ENCODE measurements around the gene SORCS3. TPM values are rescaled to one million over a fixed set of nuclear protein-coding genes. Genes with fewer than 3 reads are reported as not detected.

Gene SORCS3
- total RNA-seq, 3 donors from 2014 or later (not counting 1 experiment from before 2014, with no cell fraction given), result 0.05 to 0.09 TPM; not detected in 1

DNA sequence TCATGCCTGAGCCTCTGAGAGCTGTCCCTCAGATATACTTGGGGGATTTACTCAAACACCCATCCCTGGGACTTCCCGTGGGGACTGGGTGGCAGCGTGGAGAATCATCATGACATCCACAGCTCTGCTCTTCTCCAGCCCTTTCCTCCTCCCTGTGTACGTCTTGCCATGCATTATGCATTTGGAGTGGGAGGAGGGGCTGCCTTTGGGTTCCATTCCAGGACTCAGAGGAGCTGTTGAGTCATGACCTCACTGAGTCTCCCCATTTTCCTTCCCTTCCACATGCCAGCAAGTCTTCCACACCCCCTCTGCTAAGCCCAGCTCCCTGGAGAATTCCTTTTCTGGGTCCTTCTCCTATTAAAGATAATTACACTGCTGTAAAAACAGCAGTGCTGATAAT lies 480.7 kb downstream of the SORCS3 start:
- ATAC-seq (no peak), DNase-seq (no peak)
- peaks cover 6% of the 10 kb centered on the region for H3K36me3 Mint-ChIP-seq
- no peak overlapping the region for H3K27ac ChIP-seq (ENCODE audit: low read length)
- no peak overlapping the region for H3K4me3 ChIP-seq (ENCODE audit: low read length)
- no peak overlapping the region for H3K27ac Mint-ChIP-seq
- no peaks in the 10 kb centered on the region for H3K4me1 ChIP-seq (ENCODE audit: control insufficient read depth, insufficient read depth, low read length)
- H3K36me3 ChIP-seq (ENCODE audit: control insufficient read depth, insufficient read depth, low read length), result no peaks in the 10 kb centered on the region
- H3K9me3 Mint-ChIP-seq, result peaks cover 10 to 15% of the 10 kb centered on the region in 2 donors
- H3K27me3 ChIP-seq (ENCODE audit: control insufficient read depth, insufficient read depth, low read length), result no peaks in the 10 kb centered on the region
- WGBS (ENCODE audit: insufficient coverage), result 93% methylated on average over 3 of the region's 3 CpGs
- H3K9me3 ChIP-seq (ENCODE audit: control insufficient read depth, insufficient read depth, low read length), result no peaks in the 10 kb centered on the region
- intact Hi-C loops (cut with micrococcal nuclease), result no loop called here
- H3K4me1 Mint-ChIP-seq, result no peaks in the 10 kb centered on the region
- TF ChIP-seq CTCF (IDR thresholded peaks at IDR 0.05), result no peak
- no peaks in the 10 kb centered on the region for H3K27me3 Mint-ChIP-seq (ENCODE audit: low read depth in 2 of 2)
- no peak overlapping the region for H3K4me3 Mint-ChIP-seq

GRCh38 chr10:105128111-105128510 lies 487.0 kb downstream of the SORCS3 start:
- no peaks in the 10 kb centered on the region for H3K36me3 ChIP-seq (ENCODE audit: control insufficient read depth, insufficient read depth, low read length)
- peaks cover 4 to 7% of the 10 kb centered on the region in 2 donors for H3K9me3 Mint-ChIP-seq
- H3K36me3 Mint-ChIP-seq, result no peaks in the 10 kb centered on the region
- no peak overlapping the region for H3K27ac Mint-ChIP-seq
- 86% methylated on average over 4 of the region's 4 CpGs for WGBS (ENCODE audit: insufficient coverage)
- H3K27me3 ChIP-seq (ENCODE audit: control insufficient read depth, insufficient read depth, low read length), result no peaks in the 10 kb centered on the region
- H3K27me3 Mint-ChIP-seq (ENCODE audit: low read depth in 2 of 2), result no peaks in the 10 kb centered on the region
- no peaks in the 10 kb centered on the region for H3K4me1 ChIP-seq (ENCODE audit: control insufficient read depth, insufficient read depth, low read length)
- H3K4me1 Mint-ChIP-seq, result no peaks in the 10 kb centered on the region
- H3K27ac ChIP-seq (ENCODE audit: low read length), result no peak overlapping the region
- no peak overlapping the region for H3K4me3 ChIP-seq (ENCODE audit: low read length)
- DNase-seq, result no peak
- TF ChIP-seq CTCF (IDR thresholded peaks at IDR 0.05), result no peak
- no peak for ATAC-seq
- intact Hi-C loops (cut with micrococcal nuclease), result no loop called here
- H3K4me3 Mint-ChIP-seq, result no peak overlapping the region
- no peaks in the 10 kb centered on the region for H3K9me3 ChIP-seq (ENCODE audit: control insufficient read depth, insufficient read depth, low read length)

GRCh38 chr10:105138358-105138757 lies 497.3 kb downstream of the SORCS3 start:
- H3K4me3 ChIP-seq (ENCODE audit: low read length), result no peak overlapping the region
- no peak for TF ChIP-seq CTCF (IDR thresholded peaks at IDR 0.05)
- H3K36me3 Mint-ChIP-seq, result no peaks in the 10 kb centered on the region
- no peaks in the 10 kb centered on the region for H3K4me1 Mint-ChIP-seq
- H3K27ac Mint-ChIP-seq, result no peak overlapping the region
- no peaks in the 10 kb centered on the region for H3K27me3 ChIP-seq (ENCODE audit: control insufficient read depth, insufficient read depth, low read length)
- no peaks in the 10 kb centered on the region for H3K27me3 Mint-ChIP-seq (ENCODE audit: low read depth in 2 of 2)
- no peak overlapping the region for H3K4me3 Mint-ChIP-seq
- peaks cover 6 to 8% of the 10 kb centered on the region in 2 donors for H3K9me3 Mint-ChIP-seq
- no peaks in the 10 kb centered on the region for H3K9me3 ChIP-seq (ENCODE audit: control insufficient read depth, insufficient read depth, low read length)
- H3K36me3 ChIP-seq (ENCODE audit: control insufficient read depth, insufficient read depth, low read length), result no peaks in the 10 kb centered on the region
- no peaks in the 10 kb centered on the region for H3K4me1 ChIP-seq (ENCODE audit: control insufficient read depth, insufficient read depth, low read length)
- no peak overlapping the region for H3K27ac ChIP-seq (ENCODE audit: low read length)
- intact Hi-C loops (cut with micrococcal nuclease), result no loop called here
- WGBS (ENCODE audit: insufficient coverage), result 91% methylated on average over 3 of the region's 3 CpGs
- no peak for ATAC-seq
- no peak for DNase-seq

DNA sequence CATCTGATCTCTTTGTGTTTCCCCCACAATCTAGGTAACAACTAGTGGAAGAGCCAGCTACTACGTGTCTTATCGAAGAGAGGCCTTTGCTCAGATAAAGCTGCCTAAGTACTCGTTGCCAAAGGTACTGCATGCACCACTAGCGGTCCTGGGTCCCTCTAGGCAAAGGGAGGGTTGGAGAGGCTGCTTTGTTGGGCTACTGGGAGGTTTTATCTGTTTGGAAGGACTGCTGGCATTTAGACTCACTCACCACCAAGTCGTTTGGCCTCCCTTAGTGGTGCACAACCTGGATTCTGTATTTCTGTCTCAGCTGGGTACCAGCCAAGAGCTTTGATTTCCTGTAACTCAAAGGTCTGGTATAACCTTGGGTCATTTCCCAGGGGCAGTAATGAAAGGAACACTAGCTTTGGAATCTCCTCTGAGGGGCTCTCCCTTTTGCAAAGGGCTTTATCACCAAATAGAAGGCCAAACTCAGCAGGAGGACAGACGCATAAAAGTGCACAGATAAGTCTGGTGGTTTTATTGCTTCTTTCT lies 498.3 kb downstream of the SORCS3 start:
- H3K27ac ChIP-seq (ENCODE audit: low read length), result no peak overlapping the region
- no peak overlapping the region for H3K4me3 ChIP-seq (ENCODE audit: low read length)
- DNase-seq, result no peak
- intact Hi-C loops (cut with micrococcal nuclease), result no loop called here
- WGBS (ENCODE audit: insufficient coverage), result 68% methylated on average over 5 of the region's 6 CpGs
- H3K9me3 ChIP-seq (ENCODE audit: control insufficient read depth, insufficient read depth, low read length), result no peaks in the 10 kb centered on the region
- Mint-ChIP-seq H3K27ac (no peak overlapping the region), H3K4me3 (no peak overlapping the region), H3K4me1 (no peaks in the 10 kb centered on the region), H3K36me3 (no peaks in the 10 kb centered on the region), H3K27me3 (ENCODE audit: low read depth in 2 of 2) (no peaks in the 10 kb centered on the region), H3K9me3 (peaks cover 6 to 13% of the 10 kb centered on the region in 2 donors)
- TF ChIP-seq CTCF (IDR thresholded peaks at IDR 0.05), result no peak
- H3K27me3 ChIP-seq (ENCODE audit: control insufficient read depth, insufficient read depth, low read length), result no peaks in the 10 kb centered on the region
- H3K36me3 ChIP-seq (ENCODE audit: control insufficient read depth, insufficient read depth, low read length), result no peaks in the 10 kb centered on the region
- no peak for ATAC-seq
- no peaks in the 10 kb centered on the region for H3K4me1 ChIP-seq (ENCODE audit: control insufficient read depth, insufficient read depth, low read length)

Measured in natural killer cell (primary cell).